Measurements from ENCODE around the gene VPS36.

VPS36 gene

GRCh38 chr13:52406629-52407028, 43.8 kb downstream of the VPS36 start:
- Histone ChIP-seq H3K4me2 (ENCODE audit: low read depth, low read length) (no peak overlapping the region), H3K36me3 (replicated peaks; ENCODE audit: insufficient read depth, low read length) (no peaks in the 10 kb centered on the region), H3K9ac (ENCODE audit: low read length) (no peak overlapping the region), H3K27ac (ENCODE audit: low read length) (no peak overlapping the region), H3K9me2 (replicated peaks; ENCODE audit: insufficient read depth, low read length) (no peaks in the 10 kb centered on the region), H3K79me2 (ENCODE audit: low read length) (no peaks in the 10 kb centered on the region), H2AFZ (ENCODE audit: low read length) (no peak overlapping the region), H3K4me3 (ENCODE audit: low read length) (no peak overlapping the region), H3K4me1 (ENCODE audit: low read length) (no peaks in the 10 kb centered on the region), H3F3A (ENCODE audit: insufficient read depth, low read length) (no peaks in the 10 kb centered on the region), H3K27me3 (replicated peaks; ENCODE audit: insufficient read depth, low read length) (no peaks in the 10 kb centered on the region), H3K9me3 (replicated peaks; ENCODE audit: insufficient read depth, low read length) (no peaks in the 10 kb centered on the region), H4K20me1 (ENCODE audit: insufficient read depth, low read length) (no peaks in the 10 kb centered on the region)
- DNase-seq, result no peak
- no peak for TF ChIP-seq EZH2phosphoT487 (IDR thresholded peaks at IDR 0.05; ENCODE audit: low read length)
- no peak for TF ChIP-seq EZH2 (optimal IDR thresholded peaks at IDR 0.05; ENCODE audit: low read depth, low read length)
- no peak for TF ChIP-seq CTCF (IDR thresholded peaks at IDR 0.05; ENCODE audit: low read length)

- H3K9ac ChIP-seq (ENCODE audit: low read length), result no peak within 1 kb of the TSS; the same call in 1 of the 2 replicates
- TF ChIP-seq EZH2phosphoT487 (IDR thresholded peaks at IDR 0.05; ENCODE audit: low read length) (no peak), CTCF (IDR thresholded peaks at IDR 0.05; ENCODE audit: low read length) (no peak), EZH2 (optimal IDR thresholded peaks at IDR 0.05; ENCODE audit: low read depth, low read length) (no peak)
Observed at GRCh38 chr13:52405767-52406494, 44.5 kb downstream of the VPS36 start, which contains the start of gene THSD1. THSD1 (minus strand) TSS chr13:52406172; CDS start chr13:52402600, 3,572 bp downstream.

DNA sequence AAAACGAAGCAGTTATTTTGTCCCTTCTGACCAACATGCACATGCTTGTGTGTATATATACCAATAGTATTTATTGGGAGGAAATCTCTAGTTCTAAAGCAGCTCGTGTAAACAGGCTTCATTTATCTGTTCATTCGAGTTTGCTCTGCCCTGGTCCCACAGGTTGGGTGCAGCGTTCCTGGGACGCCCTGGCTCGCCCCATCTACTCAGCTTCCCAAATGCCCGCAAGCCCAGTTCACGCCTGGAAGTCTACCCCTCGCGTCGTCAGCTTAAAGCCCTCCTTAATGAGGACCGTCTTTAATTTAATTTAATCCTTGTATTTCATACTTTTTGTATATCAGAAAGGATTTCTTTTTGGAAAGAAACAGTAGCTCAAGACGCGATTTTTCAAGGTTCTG, 45.1 kb downstream of the VPS36 start:
- no peak overlapping the region for H3K27ac ChIP-seq (ENCODE audit: low read length)
- no peaks in the 10 kb centered on the region for H3K9me2 ChIP-seq (replicated peaks; ENCODE audit: insufficient read depth, low read length)
- no peaks in the 10 kb centered on the region for H3K79me2 ChIP-seq (ENCODE audit: low read length)
- no peaks in the 10 kb centered on the region for H3K27me3 ChIP-seq (replicated peaks; ENCODE audit: insufficient read depth, low read length)
- H3K36me3 ChIP-seq (replicated peaks; ENCODE audit: insufficient read depth, low read length), result no peaks in the 10 kb centered on the region
- H4K20me1 ChIP-seq (ENCODE audit: insufficient read depth, low read length), result no peaks in the 10 kb centered on the region
- H3K9me3 ChIP-seq (replicated peaks; ENCODE audit: insufficient read depth, low read length), result no peaks in the 10 kb centered on the region
- peak overlapping the region; percentile 53; the same call in 1 of the 2 replicates for H2AFZ ChIP-seq (ENCODE audit: low read length)
- peak overlapping the region; percentile 82 for H3K4me2 ChIP-seq (ENCODE audit: low read depth, low read length)
- H3K4me1 ChIP-seq (ENCODE audit: low read length), result no peaks in the 10 kb centered on the region
- no peak overlapping the region; the same call in 1 of the 2 replicates for H3K9ac ChIP-seq (ENCODE audit: low read length)
- no peaks in the 10 kb centered on the region for H3F3A ChIP-seq (ENCODE audit: insufficient read depth, low read length)
- no peak for DNase-seq
- H3K4me3 ChIP-seq (ENCODE audit: low read length), result peak overlapping the region; percentile 52
- TF ChIP-seq EZH2phosphoT487 (IDR thresholded peaks at IDR 0.05; ENCODE audit: low read length), result no peak
- TF ChIP-seq CTCF (IDR thresholded peaks at IDR 0.05; ENCODE audit: low read length), result no peak
- TF ChIP-seq EZH2 (optimal IDR thresholded peaks at IDR 0.05; ENCODE audit: low read depth, low read length), result no peak

More at GRCh38 chr13:52405767-52406494, 44.5 kb downstream of the VPS36 start, which contains the start of gene THSD1:
- Histone ChIP-seq H3K9me2 (replicated peaks; ENCODE audit: insufficient read depth, low read length) (no peaks in the 10 kb centered on the region), H3K4me2 (ENCODE audit: low read depth, low read length) (peak within 1 kb of the TSS; percentile 82), H3K4me3 (ENCODE audit: low read length) (peak within 1 kb of the TSS; percentile 52), H3K9me3 (replicated peaks; ENCODE audit: insufficient read depth, low read length) (no peaks in the 10 kb centered on the region), H2AFZ (ENCODE audit: low read length) (peak within 1 kb of the TSS; percentile 53; the same call in 1 of the 2 replicates), H3K4me1 (ENCODE audit: low read length) (no peaks in the 10 kb centered on the region), H3K27ac (ENCODE audit: low read length) (no peak within 1 kb of the TSS), H4K20me1 (ENCODE audit: insufficient read depth, low read length) (no peaks in the 10 kb centered on the region), H3F3A (ENCODE audit: insufficient read depth, low read length) (no peaks in the 10 kb centered on the region), H3K27me3 (replicated peaks; ENCODE audit: insufficient read depth, low read length) (no peaks in the 10 kb centered on the region), H3K36me3 (replicated peaks; ENCODE audit: insufficient read depth, low read length) (no peaks in the 10 kb centered on the region), H3K79me2 (ENCODE audit: low read length) (no peaks in the 10 kb centered on the region)
- no peak for DNase-seq

Data from MM.1S (cell line).